ENCODE results near the gene CPVL. TPM values are rescaled to one million over a fixed set of nuclear protein-coding genes. Genes with fewer than 3 reads are reported as not detected.

The CPVL gene
- total RNA-seq, 5 donors from 2014 or later (not counting 1 experiment from before 2014, with no cell fraction given): 0.47 to 1.6 (median 0.66) TPM

- ATAC-seq (replicated peaks in 1 of 4): no peak
- no peak overlapping the region for H3K27ac ChIP-seq (ENCODE audit: low read length)
- CTCF ChIA-PET: interaction anchor here (0.6 to 1.7 kb wide), 18 partner anchors 10 to 302 kb away, joined by 3 to 61 read pairs (median 4); no protein-coding TSS in a partner anchor
These were observed 39.7 kb downstream of the CPVL start for GRCh38 chr7:29106669-29106988.

GRCh38 chr7:29105752-29106668, 40.3 kb downstream of the CPVL start:
- Histone ChIP-seq H3K4me1 (ENCODE audit: control insufficient read depth in 1 of 2, extremely low read depth in 1 of 2, insufficient read depth in 2 of 2, low read length in 2 of 2) (no peaks in the 10 kb centered on the region), H3K9me3 (no peaks in the 10 kb centered on the region), H3K36me3 (ENCODE audit: control insufficient read depth in 2 of 2, extremely low read depth in 1 of 2, insufficient read depth in 1 of 2, low read length in 1 of 2) (no peaks in the 10 kb centered on the region), H3K27me3 (replicated peaks in 1 of 2; ENCODE audit: control insufficient read depth in 2 of 2, extremely low read depth in 1 of 2, insufficient read depth in 2 of 2, low read length in 1 of 2) (no peaks in the 10 kb centered on the region), H3K4me3 (ENCODE audit: control insufficient read depth in 1 of 2, extremely low read depth in 1 of 2, low read length in 1 of 2) (no peak overlapping the region), H3K27ac (ENCODE audit: low read length) (no peak overlapping the region)
- WGBS (ENCODE audit: insufficient coverage): 57% methylated on average over 4 of the region's 4 CpGs
- Mint-ChIP-seq H3K27ac (no peak overlapping the region), H3K4me1 (peaks cover 0 to 5% (median 2%) of the 10 kb centered on the region in 3 donors), H3K4me3 (no peak overlapping the region), H3K36me3 (no peaks in the 10 kb centered on the region), H3K9me3 (no peaks in the 10 kb centered on the region), H3K27me3 (peaks cover 1 to 13% of the 10 kb centered on the region in 2 donors)
- DNase-seq (peak in 4 of 35 experiments; percentile 1 to 40 (median 14)), ATAC-seq (replicated peaks in 1 of 4) (peak in 2 of 4 experiments; percentile 46 to 64)
- CTCF ChIA-PET: interaction anchor here (0.6 to 1.7 kb wide), 17 partner anchors 10 to 303 kb away, joined by 3 to 61 read pairs (median 4); no protein-coding TSS in a partner anchor
- POLR2A ChIA-PET: interaction anchor here in 1 of 2 donors (0.6 kb wide), 1 partner anchor 70 kb away, joined by 4 read pairs; no protein-coding TSS in a partner anchor

More at GRCh38 chr7:29106669-29106988, 39.7 kb downstream of the CPVL start:
- H3K27me3 ChIP-seq (replicated peaks in 1 of 2; ENCODE audit: control insufficient read depth in 2 of 2, extremely low read depth in 1 of 2, insufficient read depth in 2 of 2, low read length in 1 of 2): no peaks in the 10 kb centered on the region
- H3K27ac Mint-ChIP-seq: no peak overlapping the region
- no peaks in the 10 kb centered on the region for H3K9me3 ChIP-seq
- POLR2A ChIA-PET: interaction anchor here in 1 of 2 donors (0.6 kb wide), 1 partner anchor 70 kb away, joined by 4 read pairs; no protein-coding TSS in a partner anchor
- no peaks in the 10 kb centered on the region for H3K4me1 ChIP-seq (ENCODE audit: control insufficient read depth in 1 of 2, extremely low read depth in 1 of 2, insufficient read depth in 2 of 2, low read length in 2 of 2)
- DNase-seq: no peak
- no peak overlapping the region for H3K4me3 Mint-ChIP-seq
- no peak overlapping the region for H3K4me3 ChIP-seq (ENCODE audit: control insufficient read depth in 1 of 2, extremely low read depth in 1 of 2, low read length in 1 of 2)
- H3K27me3 Mint-ChIP-seq: peaks cover 1 to 13% of the 10 kb centered on the region in 2 donors
- H3K9me3 Mint-ChIP-seq: no peaks in the 10 kb centered on the region
- H3K36me3 ChIP-seq (ENCODE audit: control insufficient read depth in 2 of 2, extremely low read depth in 1 of 2, insufficient read depth in 1 of 2, low read length in 1 of 2): no peaks in the 10 kb centered on the region
- no peaks in the 10 kb centered on the region for H3K36me3 Mint-ChIP-seq
- H3K4me1 Mint-ChIP-seq: peaks cover 0 to 5% (median 2%) of the 10 kb centered on the region in 3 donors
- no CpG with 5 or more reads among the region's 3 CpGs for WGBS (ENCODE audit: insufficient coverage)

GRCh38 chr7:29105191-29105590, 41.1 kb downstream of the CPVL start:
- Histone ChIP-seq H3K27me3 (replicated peaks in 1 of 2; ENCODE audit: control insufficient read depth in 2 of 2, extremely low read depth in 1 of 2, insufficient read depth in 2 of 2, low read length in 1 of 2) (no peaks in the 10 kb centered on the region), H3K9me3 (no peaks in the 10 kb centered on the region), H3K27ac (ENCODE audit: low read length) (no peak overlapping the region), H3K4me3 (ENCODE audit: control insufficient read depth in 1 of 2, extremely low read depth in 1 of 2, low read length in 1 of 2) (no peak overlapping the region), H3K4me1 (ENCODE audit: control insufficient read depth in 1 of 2, extremely low read depth in 1 of 2, insufficient read depth in 2 of 2, low read length in 2 of 2) (no peaks in the 10 kb centered on the region), H3K36me3 (ENCODE audit: control insufficient read depth in 2 of 2, extremely low read depth in 1 of 2, insufficient read depth in 1 of 2, low read length in 1 of 2) (no peaks in the 10 kb centered on the region)
- Mint-ChIP-seq H3K27me3 (peaks cover 1 to 8% of the 10 kb centered on the region in 2 donors), H3K4me1 (peaks cover 0 to 5% (median 2%) of the 10 kb centered on the region in 3 donors), H3K9me3 (no peaks in the 10 kb centered on the region), H3K27ac (no peak overlapping the region), H3K36me3 (no peaks in the 10 kb centered on the region), H3K4me3 (no peak overlapping the region)
- ChIA-PET CTCF (interaction anchor here in 1 of 2 donors (0.6 to 6.5 kb wide), 4 partner anchors 14 to 183 kb away, joined by 3 to 55 read pairs (median 13); no protein-coding TSS in a partner anchor), POLR2A (no interaction called here)
- DNase-seq: no peak
- ATAC-seq (replicated peaks in 1 of 4): no peak
- 89% methylated on average over 4 of the region's 4 CpGs for WGBS (ENCODE audit: insufficient coverage)

GRCh38 chr7:29102558-29103151, 43.7 kb downstream of the CPVL start:
- Histone ChIP-seq H3K4me1 (ENCODE audit: control insufficient read depth in 1 of 2, extremely low read depth in 1 of 2, insufficient read depth in 2 of 2, low read length in 2 of 2) (no peaks in the 10 kb centered on the region), H3K27me3 (replicated peaks in 1 of 2; ENCODE audit: control insufficient read depth in 2 of 2, extremely low read depth in 1 of 2, insufficient read depth in 2 of 2, low read length in 1 of 2) (peaks cover 0 to 1% of the 10 kb centered on the region in 2 experiments), H3K36me3 (ENCODE audit: control insufficient read depth in 2 of 2, extremely low read depth in 1 of 2, insufficient read depth in 1 of 2, low read length in 1 of 2) (no peaks in the 10 kb centered on the region), H3K4me3 (ENCODE audit: control insufficient read depth in 1 of 2, extremely low read depth in 1 of 2, low read length in 1 of 2) (no peak overlapping the region), H3K27ac (ENCODE audit: low read length) (no peak overlapping the region), H3K9me3 (no peaks in the 10 kb centered on the region)
- H3K4me1 Mint-ChIP-seq: peaks cover 0 to 5% (median 2%) of the 10 kb centered on the region in 3 donors
- no peaks in the 10 kb centered on the region for H3K27me3 Mint-ChIP-seq
- ChIA-PET CTCF (interaction anchor here (0.5 to 6.5 kb wide), 7 partner anchors 7 to 181 kb away, joined by 3 to 55 read pairs (median 9); no protein-coding TSS in a partner anchor), POLR2A (no interaction called here)
- no peak overlapping the region for H3K27ac Mint-ChIP-seq
- no peaks in the 10 kb centered on the region for H3K9me3 Mint-ChIP-seq
- H3K4me3 Mint-ChIP-seq: no peak overlapping the region
- 15% methylated on average over 6 of the region's 7 CpGs for WGBS (ENCODE audit: insufficient coverage)
- peak in 1 of 4 experiments; percentile 52 for ATAC-seq (replicated peaks in 1 of 4)
- peak in 13 of 35 experiments; percentile 3 to 41 (median 29) for DNase-seq
- no peaks in the 10 kb centered on the region for H3K36me3 Mint-ChIP-seq

- Histone ChIP-seq H3K4me3 (ENCODE audit: control insufficient read depth in 1 of 2, extremely low read depth in 1 of 2, low read length in 1 of 2) (no peak overlapping the region), H3K9me3 (no peaks in the 10 kb centered on the region), H3K27ac (ENCODE audit: low read length) (no peak overlapping the region), H3K27me3 (replicated peaks in 1 of 2; ENCODE audit: control insufficient read depth in 2 of 2, extremely low read depth in 1 of 2, insufficient read depth in 2 of 2, low read length in 1 of 2) (peaks cover 0 to 2% of the 10 kb centered on the region in 2 experiments), H3K4me1 (ENCODE audit: control insufficient read depth in 1 of 2, extremely low read depth in 1 of 2, insufficient read depth in 2 of 2, low read length in 2 of 2) (no peaks in the 10 kb centered on the region), H3K36me3 (ENCODE audit: control insufficient read depth in 2 of 2, extremely low read depth in 1 of 2, insufficient read depth in 1 of 2, low read length in 1 of 2) (no peaks in the 10 kb centered on the region)
- Mint-ChIP-seq H3K27me3 (no peaks in the 10 kb centered on the region), H3K36me3 (no peaks in the 10 kb centered on the region), H3K4me3 (no peak overlapping the region), H3K4me1 (peaks cover 0 to 5% (median 2%) of the 10 kb centered on the region in 3 donors), H3K9me3 (no peaks in the 10 kb centered on the region), H3K27ac (no peak overlapping the region)
- no peak for ATAC-seq (replicated peaks in 1 of 4)
- POLR2A ChIA-PET: no interaction called here
- DNase-seq: no peak
- no CpG with 5 or more reads among the region's 1 CpG for WGBS (ENCODE audit: insufficient coverage)
- CTCF ChIA-PET: interaction anchor here (0.6 to 6.5 kb wide), 5 partner anchors 9 to 179 kb away, joined by 3 to 55 read pairs (median 4); no protein-coding TSS in a partner anchor
These were observed 45.4 kb downstream of the CPVL start for GRCh38 chr7:29100924-29101323.
